NCI-H2107 treated with DMSO at 0.1 percent for 48 hours (cell line): ENCODE measurements around the gene BCL2.

ENCODE experiments used
- DNase-seq: peaks from one replicate; lab custom pipeline; 2025; ENCODE audit not compliant: unreplicated experiment; lab: John Stamatoyannopoulos, UW

Gene BCL2

DNA sequence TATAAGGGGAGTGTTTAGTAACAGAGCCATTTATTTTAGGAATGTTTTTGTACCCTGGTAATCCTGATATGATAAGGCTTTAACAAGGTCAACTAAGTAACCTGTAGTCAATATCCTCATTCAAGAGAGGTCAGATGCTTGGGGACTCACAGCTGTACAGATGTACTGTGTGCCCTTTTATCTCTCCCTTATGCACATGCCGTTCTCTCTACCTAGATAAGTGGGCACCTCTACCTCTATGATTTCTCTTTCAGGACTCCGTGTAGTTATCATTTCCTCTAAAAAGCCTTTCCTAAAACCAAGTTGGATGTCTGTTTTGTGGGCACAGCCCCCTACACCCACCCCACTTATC lies 132.4 kb downstream of the BCL2 start:
- DNase-seq, result no peak

DNA sequence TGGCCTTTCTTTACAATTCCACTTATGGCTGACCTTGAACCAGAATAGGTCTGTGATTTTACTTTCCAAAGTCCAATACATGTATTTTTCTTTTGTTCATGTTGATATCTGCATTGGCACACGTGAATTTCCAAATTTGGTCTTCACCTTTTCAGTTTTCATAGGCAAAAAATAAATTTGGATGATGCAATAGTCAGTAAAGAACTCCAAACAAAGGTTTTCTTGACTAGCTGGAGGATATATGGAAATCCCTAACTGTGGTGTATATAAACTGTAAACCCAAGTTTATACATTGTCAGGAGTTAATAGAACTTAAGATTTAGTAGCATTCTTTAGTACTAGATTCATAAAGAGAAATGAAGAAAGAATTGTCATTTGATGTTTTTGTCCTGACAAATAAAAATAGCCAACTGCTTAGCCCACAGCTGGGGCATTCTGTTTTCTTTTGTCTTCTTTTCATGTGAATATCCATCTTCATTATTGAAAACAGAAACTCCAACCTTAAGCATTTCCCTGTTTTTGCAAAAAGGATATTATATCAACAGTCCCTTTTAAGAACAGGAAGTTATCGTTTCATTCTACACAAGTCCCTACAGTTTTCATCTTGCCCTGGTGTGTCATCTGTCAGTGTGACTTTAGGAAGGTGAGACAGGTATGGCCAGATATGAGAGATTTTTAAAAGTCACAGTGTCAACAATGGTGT lies 132.9 kb downstream of the BCL2 start:
- no peak for DNase-seq

DNA sequence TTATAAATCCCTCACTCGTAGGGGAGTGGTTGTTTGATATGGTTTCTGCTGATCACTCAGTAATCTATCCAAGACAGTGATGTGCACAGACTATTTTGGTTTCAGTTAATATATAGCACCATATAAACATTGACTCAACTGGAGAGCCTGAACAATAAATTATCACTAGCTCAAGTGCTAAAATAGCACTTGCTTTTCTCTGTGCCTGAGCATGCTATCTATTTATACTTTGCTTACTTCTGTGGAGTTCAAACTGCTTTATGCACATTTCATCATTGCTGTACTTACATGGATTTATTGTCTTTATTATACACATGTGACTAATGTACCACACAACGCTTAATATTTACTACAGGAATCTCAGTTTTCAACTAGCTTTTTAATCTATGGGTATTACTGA lies 133.6 kb downstream of the BCL2 start:
- peak; percentile 36 for DNase-seq

DNA sequence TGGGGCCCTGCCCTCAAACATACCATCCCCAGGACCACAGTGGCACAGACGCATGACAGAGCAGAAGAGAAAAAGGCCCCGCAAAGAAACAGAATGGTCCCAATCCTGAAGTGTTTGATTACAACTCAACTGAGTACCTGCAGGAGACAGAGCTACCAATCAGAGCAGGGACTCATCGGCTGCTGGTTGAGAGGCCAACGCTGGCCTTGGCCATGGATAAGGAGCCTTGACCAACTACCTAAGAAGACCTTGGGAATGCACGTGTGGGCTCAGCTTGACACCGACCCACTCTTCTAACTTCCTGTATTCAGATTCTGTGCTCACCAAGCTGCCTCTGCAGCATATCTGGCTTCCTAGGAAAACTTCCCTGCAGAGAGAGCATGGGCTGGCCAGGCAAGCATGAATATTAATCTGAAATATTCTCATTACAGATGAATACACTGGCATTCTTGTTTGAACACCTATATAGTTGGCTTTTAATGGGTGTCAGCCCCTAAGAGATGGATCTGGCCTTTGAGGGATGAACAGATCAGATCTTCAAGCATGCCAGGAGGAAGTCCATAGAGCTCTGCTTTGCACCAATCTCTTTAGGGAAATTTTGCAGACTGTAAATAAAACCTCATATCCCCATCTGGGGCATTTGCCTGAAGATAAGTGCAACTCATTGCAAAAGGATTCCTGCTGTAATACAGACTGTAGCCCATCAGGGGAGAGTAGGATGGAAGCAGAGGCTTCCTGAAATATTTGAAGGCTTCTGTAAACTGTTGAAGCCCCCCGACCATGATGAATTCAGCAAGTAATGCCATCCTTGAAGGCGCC lies 135.4 kb downstream of the BCL2 start:
- DNase-seq, result no peak

DNA sequence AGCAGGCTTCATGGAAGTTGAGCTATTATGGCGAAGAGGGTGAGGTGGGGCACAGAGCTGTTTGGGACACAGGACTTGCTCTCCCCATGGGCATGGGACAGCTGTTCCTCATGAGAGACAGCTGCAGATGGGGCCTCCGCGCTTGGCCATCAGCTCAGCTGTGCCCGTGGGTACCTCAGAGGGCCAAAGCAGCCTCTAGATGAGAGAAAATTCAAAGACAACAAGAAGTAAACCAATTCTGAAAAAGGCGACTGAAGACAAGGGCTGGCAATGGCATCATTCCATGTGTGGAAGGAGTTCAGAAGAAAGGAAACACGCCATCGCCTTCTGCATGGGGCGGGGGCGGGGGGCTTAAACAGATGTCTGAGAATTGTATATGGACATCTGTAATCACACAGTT lies 136.2 kb downstream of the BCL2 start:
- DNase-seq, result no peak

DNA sequence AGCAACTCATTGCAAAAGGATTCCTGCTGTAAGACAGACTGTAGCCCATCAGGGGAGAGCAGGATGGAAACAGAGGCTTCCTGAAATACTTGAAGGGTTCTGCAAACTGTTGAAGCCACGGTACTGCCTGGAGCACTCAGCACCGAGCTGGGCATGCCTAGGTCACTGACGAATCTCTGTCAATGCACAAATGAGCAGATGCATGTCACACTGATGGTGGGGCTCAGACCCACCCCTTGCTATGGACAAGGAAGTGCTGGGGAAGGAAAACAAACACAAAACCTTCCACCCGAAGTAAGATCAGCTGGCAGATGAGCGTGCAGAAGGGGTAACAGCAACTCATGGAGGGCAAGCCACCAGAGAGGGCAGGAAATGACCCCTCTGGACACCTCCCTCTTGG lies 136.7 kb downstream of the BCL2 start:
- no peak for DNase-seq

DNA sequence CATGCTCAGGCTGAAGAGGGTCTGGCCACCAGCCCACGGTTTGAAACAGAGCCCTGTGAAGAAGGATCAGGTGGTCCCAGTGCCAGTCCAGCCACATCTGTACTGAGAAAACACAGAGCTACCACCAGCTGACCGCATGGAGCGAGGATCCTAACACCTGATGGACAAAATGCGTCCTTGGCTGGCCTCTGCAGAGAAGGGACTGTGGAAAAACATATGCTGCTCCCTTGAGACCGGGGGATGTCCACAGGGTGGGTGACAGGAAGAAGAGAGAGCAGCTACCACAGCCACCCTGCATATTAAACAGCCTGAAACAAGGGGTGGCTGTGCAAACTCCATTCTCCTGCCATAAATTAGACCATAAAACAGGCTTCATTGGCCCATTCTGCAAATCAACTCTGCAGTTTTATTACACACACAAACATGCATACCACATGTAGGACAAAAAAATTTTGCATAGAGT lies 137.2 kb downstream of the BCL2 start:
- no peak for DNase-seq

DNA sequence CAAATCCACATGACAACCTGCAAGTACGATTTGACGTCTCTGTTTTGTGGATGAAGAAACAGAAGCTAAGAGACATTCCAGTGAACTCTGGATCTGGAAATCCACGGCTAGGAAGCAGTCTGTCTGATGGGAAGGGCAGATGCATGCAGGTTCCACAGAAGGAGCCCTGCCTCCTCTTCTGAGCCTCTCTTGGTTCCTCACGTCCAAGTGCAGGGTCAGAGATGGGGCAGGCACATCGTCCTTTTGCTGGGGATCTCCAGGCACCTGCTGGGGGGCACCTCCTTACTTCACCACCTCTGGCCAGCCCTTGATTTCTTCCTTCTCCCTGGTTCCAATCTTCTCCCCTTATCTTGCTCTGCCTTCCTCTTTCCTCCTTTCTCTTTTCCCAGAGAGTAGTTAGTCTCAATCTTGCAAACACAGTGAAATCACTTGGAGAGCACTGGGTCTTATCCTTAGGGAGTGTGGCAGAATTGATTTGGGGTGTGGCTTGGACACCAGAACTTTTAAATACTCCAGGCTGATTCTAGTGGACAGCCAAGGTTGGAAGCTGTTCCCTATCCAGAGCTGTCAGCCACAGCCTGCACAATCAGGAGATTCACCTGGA lies 137.8 kb downstream of the BCL2 start:
- DNase-seq, result no peak

DNA sequence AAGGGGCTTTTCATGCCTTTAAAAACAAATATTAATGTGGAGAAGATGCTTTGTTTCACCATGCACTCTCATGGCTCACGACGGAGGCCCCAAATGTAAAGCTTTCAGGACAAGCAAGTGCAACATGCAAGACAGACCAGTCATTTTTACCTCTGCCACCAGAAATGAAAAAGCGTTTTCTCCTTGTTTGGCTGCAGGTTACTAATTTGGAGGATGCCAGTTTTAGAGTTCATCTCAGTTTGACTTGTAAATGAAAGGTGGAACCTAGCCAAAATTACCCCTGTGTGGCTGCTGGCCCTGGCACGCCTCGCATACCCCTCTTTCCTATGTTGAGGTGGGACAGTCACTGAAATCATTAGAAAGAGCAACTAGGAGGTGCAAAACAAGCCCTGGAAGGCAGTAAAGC lies 138.6 kb downstream of the BCL2 start:
- DNase-seq, result no peak

DNA sequence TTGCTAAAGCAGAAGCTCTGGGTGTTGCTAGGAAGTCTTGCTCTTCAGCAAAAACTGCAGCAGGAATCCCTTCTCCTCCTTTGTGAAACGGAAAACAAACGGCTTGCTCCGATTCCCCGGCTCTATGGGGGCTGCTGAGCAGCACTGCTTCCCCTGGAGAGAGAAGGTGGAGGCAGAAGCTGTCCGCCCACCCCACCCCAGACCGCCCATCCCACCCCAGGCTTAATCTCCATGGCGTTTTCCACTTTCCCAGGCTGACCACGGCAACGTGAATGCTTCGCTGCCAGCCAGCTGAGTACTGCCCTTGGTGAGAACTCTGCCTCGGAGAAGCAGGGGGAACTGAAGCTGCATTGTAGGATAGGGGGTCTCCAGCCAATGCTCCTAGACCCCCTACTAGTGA lies 139.2 kb downstream of the BCL2 start:
- no peak for DNase-seq

DNA sequence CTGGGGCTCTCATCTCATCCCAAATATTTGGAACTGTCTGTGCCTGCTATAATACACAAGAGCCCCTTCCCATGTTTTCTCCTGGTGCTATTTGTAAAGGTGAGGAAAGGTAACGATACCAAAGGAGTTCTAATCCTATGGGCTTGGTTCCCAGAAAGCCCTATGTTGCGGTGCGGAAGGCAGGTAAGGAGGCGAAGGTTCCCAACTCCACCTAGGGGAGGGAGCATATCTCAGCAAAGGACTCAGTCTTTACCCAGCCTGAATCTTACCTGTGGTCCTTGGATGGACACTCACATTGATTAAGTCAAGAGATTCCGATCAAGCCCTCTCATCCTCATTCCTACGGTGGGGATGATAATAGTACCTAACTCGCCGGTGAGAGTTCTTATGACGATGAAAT lies 140.1 kb downstream of the BCL2 start:
- no peak for DNase-seq

DNA sequence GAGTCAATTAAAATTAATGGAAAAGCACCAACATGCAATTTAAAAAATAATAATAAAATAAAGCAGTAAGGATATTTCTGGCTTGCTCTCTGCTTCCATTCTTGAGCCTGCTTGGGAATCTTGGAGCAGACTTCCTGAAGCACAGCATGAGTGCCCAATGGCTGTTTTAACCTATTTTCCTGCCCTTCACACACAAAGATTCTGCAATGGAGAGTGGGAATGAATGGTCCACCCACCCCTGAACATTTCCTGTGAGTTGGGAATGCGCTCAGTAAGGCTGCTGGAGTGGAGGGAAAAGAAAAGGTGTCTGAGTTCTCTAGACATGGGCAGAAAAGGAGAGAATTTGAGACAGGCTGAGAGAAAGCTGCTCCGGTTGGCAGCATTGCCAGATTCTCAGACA lies 140.6 kb downstream of the BCL2 start:
- DNase-seq, result no peak

DNA sequence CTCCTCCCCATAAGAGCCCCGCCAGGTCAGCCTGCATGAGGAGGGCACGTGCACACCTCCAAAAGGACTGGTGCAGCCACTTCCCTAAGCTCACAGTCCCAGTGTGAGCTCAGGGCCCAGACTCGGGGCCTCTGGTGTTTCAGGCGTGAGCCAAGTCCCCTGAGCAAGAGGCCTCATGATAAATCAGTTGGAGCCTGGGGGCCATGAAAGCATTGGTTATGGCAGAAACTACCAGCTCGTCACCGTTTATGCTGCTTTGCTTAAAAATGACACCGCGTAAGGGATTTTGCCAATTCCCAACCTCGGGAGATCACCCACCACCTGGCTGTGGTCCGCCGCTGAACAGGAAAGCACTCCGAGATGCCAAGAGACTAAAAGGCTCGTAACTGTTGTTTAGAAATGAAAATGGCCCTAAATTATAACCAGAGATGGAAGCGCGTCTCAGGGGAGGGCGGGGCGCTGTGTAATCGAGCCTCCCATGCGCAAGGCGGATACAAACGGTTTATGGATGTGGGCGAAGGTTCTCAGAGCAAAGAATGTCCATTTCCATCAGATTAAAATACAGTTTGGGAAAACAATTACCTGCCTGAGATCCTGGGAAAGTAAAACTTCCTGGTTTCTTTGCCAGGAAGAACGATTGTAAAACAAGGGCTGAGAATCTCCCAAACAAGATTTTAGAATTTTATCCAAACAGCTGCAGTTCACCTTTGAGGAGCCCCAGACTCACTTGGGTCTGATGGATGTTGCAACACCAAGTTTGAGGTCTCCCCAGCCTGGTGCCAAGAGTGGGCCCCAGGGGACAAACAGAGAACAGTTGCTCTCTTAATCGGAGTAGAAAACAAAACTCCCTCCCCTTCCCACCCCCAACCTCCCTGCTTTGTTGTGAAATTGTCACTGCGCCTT lies 141.4 kb downstream of the BCL2 start:
- peak; percentile 94 for DNase-seq

DNA sequence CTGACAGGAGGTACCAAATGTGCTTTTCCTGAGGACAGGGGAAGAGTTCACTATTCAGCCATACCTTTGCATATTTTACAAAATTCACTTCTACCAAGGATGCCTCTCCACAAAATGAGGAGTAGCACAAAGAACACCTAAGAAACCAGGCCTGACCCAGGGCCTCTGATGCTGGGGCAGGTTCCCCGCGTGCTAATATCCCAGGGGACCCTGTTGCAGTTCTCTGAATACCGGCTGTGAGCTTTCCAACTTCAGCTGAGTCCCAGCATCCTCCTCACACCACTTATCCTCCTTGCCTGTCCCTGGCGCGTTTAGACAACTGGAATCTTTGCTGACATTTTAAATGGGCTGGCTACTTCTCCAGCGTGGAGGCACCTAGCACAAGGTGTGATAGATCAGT lies 142.3 kb downstream of the BCL2 start:
- DNase-seq, result peak; percentile 46

DNA sequence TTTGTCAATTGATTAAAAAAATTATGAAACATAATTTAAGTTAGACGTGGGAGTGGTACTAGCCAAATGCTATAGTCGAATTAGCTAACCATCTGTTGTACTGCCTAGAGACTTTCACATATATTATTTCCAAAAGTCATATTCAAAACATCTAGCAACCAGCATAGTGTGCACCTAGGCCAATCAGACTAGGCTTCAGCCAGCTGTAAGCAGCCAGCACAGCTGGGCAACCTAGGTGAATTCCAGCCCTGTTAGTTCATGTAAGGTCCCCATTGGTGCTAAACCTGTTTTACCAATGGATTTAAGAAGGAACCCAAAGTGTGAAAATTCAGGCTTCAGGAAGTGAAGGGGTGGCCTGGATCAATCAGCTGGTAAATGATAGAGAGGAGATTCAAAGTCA lies 144.3 kb downstream of the BCL2 start:
- DNase-seq, result no peak

DNA sequence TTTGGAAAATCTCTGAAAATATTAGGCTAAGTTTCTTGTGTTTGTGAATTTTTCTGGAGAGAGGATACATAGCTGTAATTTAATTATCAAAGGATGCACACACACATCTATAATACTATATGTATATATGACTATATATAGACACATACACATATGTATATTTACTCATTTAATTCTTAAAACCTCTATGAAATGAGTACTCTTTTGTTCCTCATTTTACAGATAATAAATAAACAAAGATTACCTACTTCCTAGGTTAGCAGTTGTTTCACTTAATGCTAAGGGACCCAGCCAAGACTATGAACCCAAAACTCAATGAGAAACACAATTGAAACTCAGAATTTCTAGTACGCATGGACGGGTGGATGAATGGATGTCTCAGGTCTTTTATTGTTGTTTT lies 145.6 kb downstream of the BCL2 start:
- no peak for DNase-seq

DNA sequence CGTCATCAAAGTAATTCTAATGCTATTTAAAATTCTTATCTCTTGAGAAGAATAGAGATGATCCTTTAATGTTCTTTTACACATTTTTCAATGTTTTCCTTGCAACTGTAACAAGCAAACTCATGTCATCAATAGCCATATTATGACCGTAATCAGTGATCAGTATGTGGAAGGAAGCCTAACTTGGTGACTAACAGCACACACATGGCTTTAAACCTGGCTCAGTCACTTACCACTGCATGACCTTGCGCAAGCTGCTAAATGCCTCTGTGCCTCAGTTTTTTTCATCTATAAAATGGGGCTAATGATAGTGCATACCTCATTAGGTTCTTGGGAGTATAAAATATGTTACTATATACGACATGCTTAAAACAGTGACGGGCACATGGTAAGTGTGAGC lies 149.7 kb downstream of the BCL2 start:
- DNase-seq, result no peak

DNA sequence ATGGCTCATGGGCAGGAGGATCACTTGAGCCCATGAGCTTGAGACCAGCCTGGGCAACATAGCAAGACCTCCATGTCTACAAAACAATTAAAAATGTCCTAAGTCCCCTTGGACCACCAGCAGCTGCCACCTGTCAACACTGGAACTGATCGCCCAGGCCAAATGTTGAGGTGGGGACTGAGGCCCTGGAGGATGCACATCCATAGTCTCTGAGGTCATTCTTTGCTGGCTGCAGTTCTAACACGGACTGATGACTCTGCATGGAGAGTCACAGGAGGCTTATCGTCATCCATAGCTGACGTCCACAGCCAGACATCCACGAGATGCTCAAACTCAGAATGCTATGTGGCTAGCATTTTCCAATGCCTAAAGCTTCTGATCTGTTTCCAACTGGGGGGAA lies 151.3 kb downstream of the BCL2 start:
- DNase-seq, result no peak

DNA sequence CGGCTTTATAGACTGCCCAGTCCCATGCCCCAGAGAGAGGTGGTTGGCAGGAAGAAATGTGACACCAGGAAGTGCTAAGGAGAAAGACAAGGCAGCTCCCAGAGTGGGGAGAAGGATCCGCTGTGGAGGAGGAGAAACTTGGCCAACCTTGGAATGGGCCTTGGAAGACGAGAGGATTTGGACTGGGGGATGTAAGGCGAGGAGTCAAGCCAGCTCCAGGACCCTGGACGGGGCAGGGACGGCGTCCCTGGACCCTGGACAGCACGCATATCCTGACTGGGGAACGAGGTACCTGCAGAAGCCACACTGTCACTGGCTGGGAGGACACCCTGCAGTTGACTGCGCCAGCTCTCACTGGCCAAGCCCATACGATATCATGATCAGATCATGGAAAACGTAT lies 153.4 kb downstream of the BCL2 start:
- DNase-seq, result no peak

DNA sequence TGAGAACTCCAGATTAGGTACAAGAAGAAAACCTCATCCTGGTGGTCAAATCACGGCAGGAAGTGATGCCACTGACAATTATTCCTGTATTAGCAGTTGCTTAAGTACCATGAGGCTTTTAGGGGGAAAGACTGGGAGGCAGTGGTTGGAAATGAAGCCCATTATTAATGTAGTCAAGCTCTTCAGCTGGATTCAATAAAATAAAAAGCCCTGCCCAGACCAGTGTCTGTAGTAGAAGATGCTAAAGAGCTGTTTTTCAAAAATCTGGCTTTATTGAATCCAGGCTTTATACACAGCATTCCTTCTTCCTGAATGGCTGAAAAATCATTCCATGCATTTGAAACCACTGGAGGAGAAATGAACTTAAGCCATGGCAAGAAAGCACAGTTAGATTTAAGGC lies 155.2 kb downstream of the BCL2 start:
- no peak for DNase-seq

DNA sequence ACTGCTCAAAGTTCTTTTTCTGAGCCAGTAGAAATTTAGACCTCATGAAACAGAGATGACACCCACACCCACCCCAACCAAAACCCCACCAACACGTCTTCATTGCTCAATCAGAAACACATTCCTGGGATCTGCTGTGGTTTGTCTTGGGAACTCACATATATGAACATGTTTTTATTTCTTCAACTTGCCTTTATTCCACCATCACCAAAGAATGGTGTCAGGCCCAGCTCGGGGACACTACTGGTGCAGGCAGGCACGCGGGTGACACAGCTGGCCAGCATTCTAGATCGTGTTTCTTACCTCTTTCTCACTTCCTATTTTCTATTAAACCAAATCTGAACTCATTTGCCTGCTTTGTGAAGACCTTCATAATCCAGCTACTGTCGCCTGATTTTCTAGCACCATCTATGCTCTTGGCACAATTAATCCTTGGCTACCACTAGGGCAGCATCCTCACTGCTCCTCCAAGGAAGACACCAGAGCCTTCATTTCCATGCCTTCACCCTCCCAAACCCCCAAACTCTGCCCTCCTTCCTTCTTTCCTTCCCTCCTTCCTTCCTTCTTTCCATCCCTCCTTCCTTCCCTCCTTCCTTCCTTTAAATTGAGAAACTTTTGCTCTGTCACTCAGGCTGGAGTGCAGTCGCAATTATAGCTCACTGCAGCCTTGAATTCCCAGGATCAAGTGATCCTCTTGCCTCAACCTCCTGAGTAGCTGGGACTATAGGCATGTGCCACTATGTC lies 157.1 kb downstream of the BCL2 start:
- DNase-seq, result no peak
